Ishikawa (cell line): Measurements from ENCODE around the gene FIS1.

Experiments used
- CEBPB ChIP-seq: IDR thresholded peaks from 2 replicates; pipeline ENCODE4 v1.6.1; 2012
- CREB1 ChIP-seq: IDR thresholded peaks from 2 replicates; pipeline ENCODE4 v1.6.1; 2012; ENCODE audit warnings: low read depth
- EGR1 ChIP-seq: IDR thresholded peaks from 2 replicates; pipeline ENCODE4 v1.6.1; 2012
- EP300 ChIP-seq: IDR thresholded peaks from 2 replicates; pipeline ENCODE4 v1.6.1; 2012; ENCODE audit warnings: borderline replicate concordance
- FOXM1 ChIP-seq: IDR thresholded peaks from 2 replicates; pipeline ENCODE4 v1.6.1; 2012; ENCODE audit warnings: low read depth, borderline replicate concordance
- MAX ChIP-seq: IDR thresholded peaks from 2 replicates; pipeline ENCODE4 v1.6.1; 2012
- NFIC ChIP-seq: IDR thresholded peaks from 2 replicates; pipeline ENCODE4 v1.6.1; 2012
- RAD21 ChIP-seq: IDR thresholded peaks from 2 replicates; pipeline ENCODE4 v1.6.1; 2012; ENCODE audit warnings: low read depth
- REST ChIP-seq: IDR thresholded peaks from 2 replicates; pipeline ENCODE4 v1.6.1; 2012; ENCODE audit warnings: low read depth, mild to moderate bottlenecking
- TAF1 ChIP-seq: IDR thresholded peaks from 2 replicates; pipeline ENCODE4 v1.6.1; 2012; ENCODE audit warnings: low read depth, mild to moderate bottlenecking
- TCF12 ChIP-seq: IDR thresholded peaks from 2 replicates; pipeline ENCODE4 v1.6.1; 2012; ENCODE audit warnings: low read depth
- TEAD4 ChIP-seq: IDR thresholded peaks from 2 replicates; pipeline ENCODE4 v1.6.1; 2012
- USF1 ChIP-seq: IDR thresholded peaks from 2 replicates; pipeline ENCODE4 v1.6.1; 2012
- YY1 ChIP-seq: IDR thresholded peaks from 2 replicates; pipeline ENCODE4 v1.6.1; 2012; ENCODE audit warnings: low read depth
- ZBTB7A ChIP-seq: IDR thresholded peaks from 2 replicates; pipeline ENCODE4 v1.6.1; 2012; ENCODE audit warnings: low read depth

The FIS1 gene

GRCh38 chr7:101239191-101239950 is 5.5 kb downstream of the FIS1 start:
- TF ChIP-seq CREB1 (no peak), YY1 (no peak), MAX (no peak), TEAD4 (no peak), USF1 (no peak), EGR1 (no peak), FOXM1 (no peak), EP300 (no peak)

GRCh38 chr7:101238226-101239182 is 6.4 kb downstream of the FIS1 start:
- no peak for TF ChIP-seq MAX

GRCh38 chr7:101237206-101238067 is 7.4 kb downstream of the FIS1 start, which contains the start of gene CLDN15:
Gene CLDN15, minus strand, starts transcription at chr7:101237802. Its CDS starts 221 bp downstream, at chr7:101237581.
- TF ChIP-seq YY1 (no peak), TCF12 (no peak), NFIC (no peak), EP300 (no peak), TEAD4 (no peak), MAX (no peak), CREB1 (no peak), CEBPB (no peak), REST (no peak), TAF1 (no peak), FOXM1 (no peak), EGR1 (no peak), USF1 (no peak)

- TF ChIP-seq RAD21, result no peak
- no peak for TF ChIP-seq YY1
- TF ChIP-seq TEAD4, result no peak
- no peak for TF ChIP-seq ZBTB7A
- TF ChIP-seq MAX, result no peak
- no peak for TF ChIP-seq USF1
- no peak for TF ChIP-seq EP300
- TF ChIP-seq CEBPB, result no peak
- TF ChIP-seq FOXM1, result no peak
- no peak for TF ChIP-seq EGR1
- no peak for TF ChIP-seq NFIC
- no peak for TF ChIP-seq CREB1
Observed at GRCh38 chr7:101236292-101236835, 8.5 kb downstream of the FIS1 start.

- TF ChIP-seq TAF1, result no peak
- TF ChIP-seq NFIC, result no peak
- no peak for TF ChIP-seq TEAD4
- TF ChIP-seq EP300, result no peak
- no peak for TF ChIP-seq FOXM1
- no peak for TF ChIP-seq RAD21
- TF ChIP-seq YY1, result no peak
- TF ChIP-seq MAX, result no peak
- TF ChIP-seq REST, result no peak
Observed at GRCh38 chr7:101235522-101235921, 9.4 kb downstream of the FIS1 start.
